ENCODE results near the gene BTBD3. TPM values are rescaled to one million over a fixed set of nuclear protein-coding genes. Genes with fewer than 3 reads are reported as not detected.
A peak's percentile ranks its signal among the peaks of the same experiment; 100 is the strongest.

The BTBD3 gene
- total and polyA plus RNA-seq, 2 donors (not counting 3 experiments of a cell fraction or from before 2014, with no cell fraction given) = 18.6 to 29.3 TPM

DNA sequence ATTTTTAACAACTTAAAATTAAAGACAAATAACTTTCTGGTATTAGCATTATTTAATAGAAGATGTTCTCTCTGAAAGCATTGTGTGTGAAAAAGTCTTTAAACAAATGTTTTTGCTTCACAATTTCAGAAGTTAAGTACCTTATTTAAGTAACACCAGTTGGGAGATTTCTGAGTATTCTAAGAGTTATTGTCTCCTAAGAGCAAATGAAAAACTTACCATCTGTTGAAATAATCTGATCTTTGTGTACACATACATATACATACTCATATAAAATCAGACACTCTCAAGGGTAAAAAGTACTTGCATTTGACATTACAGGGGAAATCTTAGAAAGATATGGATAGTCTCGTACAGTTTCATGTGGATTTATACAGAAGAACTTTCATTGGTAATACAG lies 2.4 kb downstream of the BTBD3 start:
- no peak for DNase-seq (ENCODE audit: low read depth, low spot score)
- Histone ChIP-seq H3K9me3 (replicated peaks; ENCODE audit: control insufficient read depth, insufficient read depth, low read length) (no peaks in the 10 kb centered on the region), H3K27ac (ENCODE audit: insufficient read depth, low read depth, low read length) (no peak overlapping the region), H2AFZ (ENCODE audit: low read depth, low read length) (no peak overlapping the region), H3K4me1 (ENCODE audit: control insufficient read depth, extremely low read depth, insufficient read depth, low read length) (peaks cover 3% of the 10 kb centered on the region), H3K4me3 (replicated peaks in 1 of 3; ENCODE audit: insufficient read depth in 1 of 3, low read depth in 1 of 3, low read length in 3 of 3) (no peak overlapping the region), H3K79me2 (ENCODE audit: control insufficient read depth, insufficient read depth, low read length) (peaks cover 7% of the 10 kb centered on the region), H4K20me1 (replicated peaks; ENCODE audit: control insufficient read depth, extremely low read depth, insufficient read depth, low read length) (no peaks in the 10 kb centered on the region), H3K9me1 (replicated peaks; ENCODE audit: control insufficient read depth, extremely low read depth, insufficient read depth, low read length) (no peaks in the 10 kb centered on the region), H3K36me3 (ENCODE audit: control insufficient read depth in 2 of 2, extremely low read depth in 1 of 2, insufficient read depth in 2 of 2, low read length in 2 of 2) (peaks cover 2 to 13% of the 10 kb centered on the region in 2 experiments), H3K4me2 (ENCODE audit: insufficient read depth, low read length) (no peak overlapping the region), H3K27me3 (ENCODE audit: control insufficient read depth in 2 of 2, insufficient read depth in 2 of 2, low read length in 2 of 2) (no peaks in the 10 kb centered on the region), H3K9ac (replicated peaks; ENCODE audit: extremely low read depth, insufficient read depth, low read length) (no peak overlapping the region)
- peak; percentile 24 for FAIRE-seq
- intact Hi-C loops (cut with micrococcal nuclease) = no loop called here
- no TSS peak for BruUV-seq (replicated peaks)
- TF ChIP-seq GATA2 (IDR thresholded peaks at IDR 0.05; ENCODE audit: insufficient read depth, insufficient read length, low read depth, low read length) (no peak), MYC (IDR thresholded peaks at IDR 0.05; ENCODE audit: low read depth, low read length) (no peak), POLR2AphosphoS5 (IDR thresholded peaks at IDR 0.05; ENCODE audit: insufficient read depth, low read depth, low read length) (no peak), POLR2A (IDR thresholded peaks at IDR 0.05; ENCODE audit: low read depth, low read length) (no peak), JUN (IDR thresholded peaks at IDR 0.05; ENCODE audit: borderline replicate concordance, insufficient read depth, insufficient read length, low read depth) (no peak), EZH2 (IDR thresholded peaks at IDR 0.05; ENCODE audit: borderline replicate concordance, low read depth, low read length, severe bottlenecking) (no peak), FOS (IDR thresholded peaks at IDR 0.05; ENCODE audit: borderline replicate concordance, insufficient read depth, low read length) (no peak)
- TF ChIP-seq, protein P1, sequence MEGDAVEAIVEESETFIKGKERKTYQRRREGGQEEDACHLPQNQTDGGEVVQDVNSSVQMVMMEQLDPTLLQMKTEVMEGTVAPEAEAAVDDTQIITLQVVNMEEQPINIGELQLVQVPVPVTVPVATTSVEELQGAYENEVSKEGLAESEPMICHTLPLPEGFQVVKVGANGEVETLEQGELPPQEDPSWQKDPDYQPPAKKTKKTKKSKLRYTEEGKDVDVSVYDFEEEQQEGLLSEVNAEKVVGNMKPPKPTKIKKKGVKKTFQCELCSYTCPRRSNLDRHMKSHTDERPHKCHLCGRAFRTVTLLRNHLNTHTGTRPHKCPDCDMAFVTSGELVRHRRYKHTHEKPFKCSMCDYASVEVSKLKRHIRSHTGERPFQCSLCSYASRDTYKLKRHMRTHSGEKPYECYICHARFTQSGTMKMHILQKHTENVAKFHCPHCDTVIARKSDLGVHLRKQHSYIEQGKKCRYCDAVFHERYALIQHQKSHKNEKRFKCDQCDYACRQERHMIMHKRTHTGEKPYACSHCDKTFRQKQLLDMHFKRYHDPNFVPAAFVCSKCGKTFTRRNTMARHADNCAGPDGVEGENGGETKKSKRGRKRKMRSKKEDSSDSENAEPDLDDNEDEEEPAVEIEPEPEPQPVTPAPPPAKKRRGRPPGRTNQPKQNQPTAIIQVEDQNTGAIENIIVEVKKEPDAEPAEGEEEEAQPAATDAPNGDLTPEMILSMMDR (IDR thresholded peaks at IDR 0.05; ENCODE audit: extremely low read depth in 1 of 2, insufficient read depth in 1 of 2, low read depth in 1 of 2, low read length in 2 of 2) = no peak
- ChIA-PET CTCF (interaction anchor here (2.0 kb wide), 1 partner anchor 92 kb away, joined by 4 read pairs; no protein-coding TSS in a partner anchor), POLR2A (no interaction called here)
- dilution Hi-C loops (cut with MboI; ENCODE audit: extremely low pct_ligation_motif_present, low sequenced_read_pairs) = no loop called here

Measured in endothelial cell of umbilical vein (primary cell).